HEK293 (cell line): ENCODE measurements around the gene PRR16.

Source experiments
- HOXA7 ChIP-seq: sonication (generic); formaldehyde crosslinking; IDR thresholded peaks from 2 replicates; pipeline ENCODE4 v1.8.1; 2022; ENCODE audit warnings: missing genetic modification reagents, borderline replicate concordance
- ZBTB1 ChIP-seq: fragments of 450-650 bp; formaldehyde crosslinking; IDR thresholded peaks from 2 replicates; pipeline ENCODE4 v1.5.1; 2016; ENCODE audit warnings: missing biosample characterization, missing genetic modification characterization
- ZNF140 ChIP-seq: fragments of 450-650 bp; formaldehyde crosslinking; IDR thresholded peaks from 2 replicates; pipeline ENCODE4 v1.5.1; 2016; ENCODE audit warnings: missing biosample characterization, missing genetic modification characterization
- ZNF514 ChIP-seq: fragments of 450-650 bp; formaldehyde crosslinking; IDR thresholded peaks from 2 replicates; pipeline ENCODE4 v1.5.1; 2016; ENCODE audit warnings: missing biosample characterization, missing genetic modification characterization
- ZNF660 ChIP-seq: fragments of 450-650 bp; IDR thresholded peaks from 2 replicates; pipeline ENCODE4 v1.5.1; 2018; ENCODE audit warnings: missing biosample characterization, mild to moderate bottlenecking, missing genetic modification characterization
- ZNF791 ChIP-seq: fragments of 450-650 bp; formaldehyde crosslinking; IDR thresholded peaks from 2 replicates; pipeline ENCODE4 v1.5.1; 2016; ENCODE audit warnings: missing biosample characterization, missing genetic modification characterization
- TF ChIP-seq, protein P1 (sequence below): fragments of 450-650 bp; formaldehyde crosslinking; IDR thresholded peaks from 2 replicates; pipeline ENCODE4 v1.5.1; 2016; ENCODE audit warnings: missing biosample characterization, missing genetic modification characterization
- TF ChIP-seq, protein P2 (sequence below): fragments of 450-650 bp; formaldehyde crosslinking; IDR thresholded peaks from 2 replicates; pipeline ENCODE4 v1.5.1; 2016; ENCODE audit warnings: missing biosample characterization, missing genetic modification characterization

DNA sequence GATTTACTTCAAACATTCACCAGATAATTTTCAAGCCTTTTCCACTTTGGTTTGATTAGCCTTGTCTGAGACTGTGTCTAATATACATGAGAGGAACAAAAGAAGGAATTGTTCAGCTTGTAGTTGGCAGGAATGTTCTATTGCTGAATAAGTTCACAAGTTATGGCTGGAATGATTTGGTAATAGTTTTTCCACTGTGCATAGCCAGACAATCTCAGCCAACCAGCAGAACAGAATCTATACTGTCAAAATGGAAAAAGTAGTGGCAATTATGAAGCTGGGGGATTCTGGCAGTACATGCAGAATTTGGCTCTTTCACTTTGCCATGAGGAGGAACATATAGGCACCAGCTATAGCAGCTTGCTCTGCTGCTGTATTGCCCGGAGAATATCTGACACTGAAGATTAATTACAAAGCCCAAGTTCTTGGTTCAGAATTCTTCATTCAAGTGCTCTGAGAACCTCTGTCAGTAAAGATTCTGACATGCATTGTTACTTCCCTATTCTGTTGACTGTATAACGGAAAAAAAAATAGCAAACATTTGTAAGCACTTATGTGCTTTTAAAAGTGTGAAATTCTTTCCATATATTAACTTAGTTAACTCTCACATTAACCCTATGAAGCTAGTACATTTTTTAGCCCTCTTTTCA is 150.6 kb downstream of the PRR16 start:
- TF ChIP-seq ZNF514 (tag by site-specific recombination) (no peak), ZNF660 (tag by site-specific recombination) (no peak), ZNF791 (tag by site-specific recombination) (no peak), HOXA7 (CRISPR knock-in tag) (no peak), ZNF140 (tag by site-specific recombination) (no peak), ZBTB1 (no peak)
- TF ChIP-seq, protein P1, sequence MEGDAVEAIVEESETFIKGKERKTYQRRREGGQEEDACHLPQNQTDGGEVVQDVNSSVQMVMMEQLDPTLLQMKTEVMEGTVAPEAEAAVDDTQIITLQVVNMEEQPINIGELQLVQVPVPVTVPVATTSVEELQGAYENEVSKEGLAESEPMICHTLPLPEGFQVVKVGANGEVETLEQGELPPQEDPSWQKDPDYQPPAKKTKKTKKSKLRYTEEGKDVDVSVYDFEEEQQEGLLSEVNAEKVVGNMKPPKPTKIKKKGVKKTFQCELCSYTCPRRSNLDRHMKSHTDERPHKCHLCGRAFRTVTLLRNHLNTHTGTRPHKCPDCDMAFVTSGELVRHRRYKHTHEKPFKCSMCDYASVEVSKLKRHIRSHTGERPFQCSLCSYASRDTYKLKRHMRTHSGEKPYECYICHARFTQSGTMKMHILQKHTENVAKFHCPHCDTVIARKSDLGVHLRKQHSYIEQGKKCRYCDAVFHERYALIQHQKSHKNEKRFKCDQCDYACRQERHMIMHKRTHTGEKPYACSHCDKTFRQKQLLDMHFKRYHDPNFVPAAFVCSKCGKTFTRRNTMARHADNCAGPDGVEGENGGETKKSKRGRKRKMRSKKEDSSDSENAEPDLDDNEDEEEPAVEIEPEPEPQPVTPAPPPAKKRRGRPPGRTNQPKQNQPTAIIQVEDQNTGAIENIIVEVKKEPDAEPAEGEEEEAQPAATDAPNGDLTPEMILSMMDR (tag by site-specific recombination), result no peak
- TF ChIP-seq, protein P2, sequence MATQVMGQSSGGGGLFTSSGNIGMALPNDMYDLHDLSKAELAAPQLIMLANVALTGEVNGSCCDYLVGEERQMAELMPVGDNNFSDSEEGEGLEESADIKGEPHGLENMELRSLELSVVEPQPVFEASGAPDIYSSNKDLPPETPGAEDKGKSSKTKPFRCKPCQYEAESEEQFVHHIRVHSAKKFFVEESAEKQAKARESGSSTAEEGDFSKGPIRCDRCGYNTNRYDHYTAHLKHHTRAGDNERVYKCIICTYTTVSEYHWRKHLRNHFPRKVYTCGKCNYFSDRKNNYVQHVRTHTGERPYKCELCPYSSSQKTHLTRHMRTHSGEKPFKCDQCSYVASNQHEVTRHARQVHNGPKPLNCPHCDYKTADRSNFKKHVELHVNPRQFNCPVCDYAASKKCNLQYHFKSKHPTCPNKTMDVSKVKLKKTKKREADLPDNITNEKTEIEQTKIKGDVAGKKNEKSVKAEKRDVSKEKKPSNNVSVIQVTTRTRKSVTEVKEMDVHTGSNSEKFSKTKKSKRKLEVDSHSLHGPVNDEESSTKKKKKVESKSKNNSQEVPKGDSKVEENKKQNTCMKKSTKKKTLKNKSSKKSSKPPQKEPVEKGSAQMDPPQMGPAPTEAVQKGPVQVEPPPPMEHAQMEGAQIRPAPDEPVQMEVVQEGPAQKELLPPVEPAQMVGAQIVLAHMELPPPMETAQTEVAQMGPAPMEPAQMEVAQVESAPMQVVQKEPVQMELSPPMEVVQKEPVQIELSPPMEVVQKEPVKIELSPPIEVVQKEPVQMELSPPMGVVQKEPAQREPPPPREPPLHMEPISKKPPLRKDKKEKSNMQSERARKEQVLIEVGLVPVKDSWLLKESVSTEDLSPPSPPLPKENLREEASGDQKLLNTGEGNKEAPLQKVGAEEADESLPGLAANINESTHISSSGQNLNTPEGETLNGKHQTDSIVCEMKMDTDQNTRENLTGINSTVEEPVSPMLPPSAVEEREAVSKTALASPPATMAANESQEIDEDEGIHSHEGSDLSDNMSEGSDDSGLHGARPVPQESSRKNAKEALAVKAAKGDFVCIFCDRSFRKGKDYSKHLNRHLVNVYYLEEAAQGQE (tag by site-specific recombination), result no peak
